K562 (cell line): ENCODE data around the gene FBLN2. TPM values are rescaled to one million over a fixed set of nuclear protein-coding genes. Genes with fewer than 3 reads are reported as not detected.

Experiments
- ATAC-seq: fragments of 200-7000 bp; cut with Tn5 transposase; 3 replicates; pipeline ENCODE4 v1.9.1; 2020; ENCODE audit warnings: moderate library complexity
- BruUV-seq: library from RNA; stranded (reverse); fragments of 400-500 nt; replicated peaks from 2 replicates; lab custom pipeline; 2021; lab: Mats Ljungman, UMichigan
- CTCF ChIA-PET: fragments of 300-600 bp; formaldehyde crosslinking; extraction: SDS; loops from one replicate; lab custom pipeline; 2021; ENCODE audit warnings: low intra/inter-chr PET ratio; lab: Yijun Ruan, JAX
- POLR2A ChIA-PET: fragments of 300-600, 350-650 bp; sonication (Branson Sonifier 250); formaldehyde crosslinking; extraction: SDS; loops from one replicate; lab custom pipeline; 2021; ENCODE audit warnings: antibody characterized with exemption, inconsistent platforms; lab: Yijun Ruan, JAX
- DNase-seq, 4 experiments: peaks; one replicate each; pipeline versions ENCODE4 v3.0.0 to v3.0.0-alpha.2; 2011 to 2018; ENCODE audit warnings: low spot score in 3 of 4, mixed read lengths in 3 of 4; ENCODE audit errors: extremely low read depth in 1 of 4
- FAIRE-seq: peaks from 2 replicates; lab custom pipeline; 2011; peaks lifted over from hg19 to GRCh38; lab: Jason Lieb, UNC
- H2AFZ ChIP-seq: 2 replicates; pipeline ENCODE4 v1.6.0; 2011; ENCODE audit warnings: low read depth, low read length, control low read depth, inconsistent platforms
- H3K27ac ChIP-seq: fragments of 200-600 bp; 3 replicates; pipeline ENCODE4 v1.8.0; 2011; ENCODE audit warnings: low read depth, mild to moderate bottlenecking, control low read depth, inconsistent platforms, low read length, moderate library complexity, mixed read lengths; ENCODE audit errors: extremely low read depth
- H3K27me3 ChIP-seq, 2 experiments: fragments of 300-600 bp in 1 of 2; 2 replicates in 1 of 2; 3 replicates in 1 of 2; pipeline versions ENCODE4 v1.6.0 to v1.8.0; 2011; ENCODE audit warnings: inconsistent platforms in 2 of 2, low read length in 2 of 2, mild to moderate bottlenecking in 1 of 2, mixed read lengths in 1 of 2, moderate library complexity in 1 of 2; ENCODE audit not compliant: control insufficient read depth in 2 of 2, insufficient read depth in 2 of 2
- H3K36me3 ChIP-seq: fragments of 300-600 bp; 3 replicates; pipeline ENCODE4 v1.8.0; 2011; ENCODE audit warnings: mild to moderate bottlenecking, low read length, inconsistent platforms; ENCODE audit not compliant: control insufficient read depth, insufficient read depth
- H3K4me1 ChIP-seq, 2 experiments: fragments of 200-600 bp in 1 of 2; replicated peaks in 1 of 2; 2 replicates in 1 of 2; 3 replicates in 1 of 2; pipeline versions ENCODE4 v1.5.1 to v1.8.0; 2011; ENCODE audit warnings: inconsistent platforms in 2 of 2, low read length in 2 of 2, mild to moderate bottlenecking in 1 of 2, mixed read lengths in 1 of 2, moderate library complexity in 1 of 2; ENCODE audit not compliant: control insufficient read depth in 2 of 2, insufficient read depth in 2 of 2
- H3K4me2 ChIP-seq: 2 replicates; pipeline ENCODE4 v1.6.1; 2011; ENCODE audit warnings: low read length, control low read depth, inconsistent platforms, mixed read lengths; ENCODE audit not compliant: insufficient read depth
- H3K4me3 ChIP-seq: fragments of 200-600 bp; sonication (generic), shearing (Covaris generic); 2 replicates; pipeline ENCODE4 v1.5.1; 2016; ENCODE audit warnings: control low read depth, inconsistent platforms
- H3K79me2 ChIP-seq: fragments of 200-600 bp; 3 replicates; pipeline ENCODE4 v1.8.0; 2011; ENCODE audit warnings: low read length, inconsistent platforms; ENCODE audit not compliant: control insufficient read depth, insufficient read depth
- H3K9ac ChIP-seq, 2 experiments: 2 replicates each; pipeline versions ENCODE4 v1.6.0 to v1.6.1; 2011; ENCODE audit warnings: low read depth in 2 of 2, low read length in 2 of 2, control low read depth in 1 of 2, inconsistent platforms in 1 of 2, mild to moderate bottlenecking in 1 of 2, mixed read lengths in 1 of 2; ENCODE audit not compliant: insufficient read depth in 1 of 2
- H3K9me1 ChIP-seq: one replicate; pipeline ENCODE4 v1.6.0; 2011; ENCODE audit warnings: inconsistent platforms, mild to moderate bottlenecking, low read length, moderate library complexity; ENCODE audit not compliant: control insufficient read depth, insufficient read depth
- H3K9me3 ChIP-seq: replicated peaks from 2 replicates; pipeline ENCODE4 v1.5.1; 2011; ENCODE audit warnings: low read depth, low read length, inconsistent platforms; ENCODE audit not compliant: control insufficient read depth, insufficient read depth
- H4K20me1 ChIP-seq: replicated peaks from 2 replicates; pipeline ENCODE4 v1.6.1; 2011; ENCODE audit warnings: low read length, inconsistent platforms, mixed read lengths; ENCODE audit not compliant: control insufficient read depth, insufficient read depth
- BRF2 ChIP-seq: IDR thresholded peaks from 3 replicates; pipeline ENCODE4 v1.6.1; 2011; ENCODE audit warnings: borderline replicate concordance, mild to moderate bottlenecking; ENCODE audit not compliant: insufficient read length, insufficient read depth
- DIDO1 ChIP-seq: fragments of 450-650 bp; IDR thresholded peaks from 2 replicates; pipeline ENCODE4 v1.6.1; 2016; ENCODE audit warnings: low read depth, missing biosample characterization, missing genetic modification characterization
- MAZ ChIP-seq, 2 experiments: fragments of 450-650 bp in 1 of 2; sonication (generic) in 1 of 2; formaldehyde crosslinking; IDR thresholded peaks in 1 of 2; conservative IDR thresholded peaks in 1 of 2; 2 replicates each; pipeline versions ENCODE4 v1.4.0 to v1.5.0; 2020; ENCODE audit warnings: mild to moderate bottlenecking in 1 of 2, missing genetic modification reagents in 1 of 2
- MBD2 ChIP-seq: sonication (generic); IDR thresholded peaks from 2 replicates; pipeline ENCODE4 v1.6.1; 2016; ENCODE audit warnings: low read depth, borderline replicate concordance
- POLR2AphosphoS5 ChIP-seq: IDR thresholded peaks from 2 replicates; pipeline ENCODE4 v1.6.1; 2011; ENCODE audit warnings: mild to moderate bottlenecking, low read depth, low read length, moderate library complexity; ENCODE audit not compliant: control insufficient read depth, insufficient read depth
- PRMT5 ChIP-seq: sonication (generic); formaldehyde crosslinking; IDR thresholded peaks from 2 replicates; pipeline ENCODE4 v1.5.0; 2020; ENCODE audit warnings: missing genetic modification reagents
- RBM25 ChIP-seq: fragments of 200-400 bp; formaldehyde crosslinking; IDR thresholded peaks from 2 replicates; pipeline ENCODE4 v1.6.1; 2018; ENCODE audit warnings: low read length, low read depth, moderate library complexity; ENCODE audit not compliant: severe bottlenecking
- SNRNP70 ChIP-seq: fragments of 200-400 bp; formaldehyde crosslinking; optimal IDR thresholded peaks from 2 replicates; pipeline ENCODE3; 2017; ENCODE audit warnings: low read depth, low read length
- STAT6 ChIP-seq: sonication (generic); formaldehyde crosslinking; IDR thresholded peaks from 2 replicates; pipeline ENCODE4 v1.8.1; 2023; ENCODE audit warnings: mild to moderate bottlenecking, missing genetic modification reagents
- TFE3 ChIP-seq: fragments of 450-650 bp; formaldehyde crosslinking; IDR thresholded peaks from 2 replicates; pipeline ENCODE4 v1.4.0; 2020; ENCODE audit warnings: mild to moderate bottlenecking, mixed read lengths
- USF1 ChIP-seq: sonication (generic); formaldehyde crosslinking; IDR thresholded peaks from 2 replicates; pipeline ENCODE4 v1.9.0; 2022; ENCODE audit warnings: mild to moderate bottlenecking, missing genetic modification reagents
- ZNF212 ChIP-seq: fragments of 450-650 bp; formaldehyde crosslinking; IDR thresholded peaks from 2 replicates; pipeline ENCODE4 v1.4.0; 2020; ENCODE audit warnings: mild to moderate bottlenecking
- ZNF239 ChIP-seq: fragments of 250-450 bp; sonication (Bioruptor Pico); IDR thresholded peaks from 2 replicates; pipeline ENCODE4 v1.4.0; 2020; ENCODE audit warnings: mild to moderate bottlenecking
- ZNF589 ChIP-seq: fragments of 200-800 bp; sonication (Bioruptor generic); IDR thresholded peaks from 2 replicates; pipeline ENCODE4 v1.6.1; 2016; ENCODE audit warnings: low read depth, missing genetic modification characterization, missing compliant biosample characterization
- ZNF695 ChIP-seq: fragments of 450-650 bp; formaldehyde crosslinking; IDR thresholded peaks from 2 replicates; pipeline ENCODE4 v1.4.0; 2020; ENCODE audit warnings: mild to moderate bottlenecking, moderate library complexity
- WGBS: fragments of 100-300 bp; shearing (Covaris generic); methylation state at CpG from one replicate; pipeline ENCODE4 v1.1.6; 2016; ENCODE audit warnings: low coverage, mixed read lengths; ENCODE audit not compliant: insufficient coverage; ENCODE audit errors: missing lambda C conversion rate; 5-methylcytosine and 5-hydroxymethylcytosine counted together
- in situ Hi-C: fragments of 300-500 bp; cut with MboI; formaldehyde crosslinking; loops from 4 replicates; pipeline ENCODE4 v1.15.0; 2018; ENCODE audit warnings: inconsistent platforms, mixed read lengths
- intact Hi-C: fragments of 100-400 bp; cut with micrococcal nuclease; formaldehyde crosslinking; loops from 2 replicates; pipeline ENCODE4 v1.14.2; 2022
- polyA plus RNA-seq, 8 experiments: library from polyadenylated mRNA; depleted of rRNA in 4 of 8; stranded (reverse) in 5 of 8; unstranded in 3 of 8; fragments of >200 nt; fragmentation: Nextera tagmentation in 2 of 8; fragmentation: Illumina TruSeq in 1 of 8; extraction: Ambion mirVana in 2 of 8; extraction: Trizol in 1 of 8; gene quantifications; 2 replicates each; pipeline versions ENCODE4 v1.2.1 to v1.2.3, GENCODE V29; 2011 to 2014; ENCODE audit warnings: inconsistent platforms in 1 of 8, missing spikeins in 1 of 8
- total RNA-seq, 7 experiments: library from RNA; depleted of rRNA in 6 of 7; stranded (reverse); fragments of >200 nt in 6 of 7; fragmentation: Illumina TruSeq in 2 of 7; extraction: Trizol in 2 of 7; gene quantifications; 2 replicates each; pipeline versions ENCODE4 v1.2.1 to v1.2.3, GENCODE V29; 2011 to 2021; ENCODE audit warnings: low replicate concordance in 1 of 7

FBLN2 gene
- total and polyA plus RNA-seq, 9 of the 15 experiments (the other 6 are each of a cell fraction or from before 2014, with no cell fraction given): 0.03 to 0.10 (median 0.04) TPM; not detected in 6

GRCh38 chr3:13513051-13513912 lies 35.6 kb upstream of the FBLN2 start:
- Histone ChIP-seq H3K79me2 (no peaks in the 10 kb centered on the region), H3K4me2 (no peak overlapping the region), H3K4me3 (no peak overlapping the region), H2AFZ (no peak overlapping the region), H4K20me1 (peaks cover 20% of the 10 kb centered on the region; the same call in 1 of the 2 replicates), H3K27me3 (peaks cover 63 to 71% of the 10 kb centered on the region in 2 experiments), H3K9me1 (no peaks in the 10 kb centered on the region), H3K4me1 (peaks cover 0 to 16% of the 10 kb centered on the region in 2 experiments; a peak in 2 of 5 replicates), H3K36me3 (no peaks in the 10 kb centered on the region), H3K9me3 (no peaks in the 10 kb centered on the region), H3K9ac (no peak overlapping the region; a peak in 1 of 4 replicates), H3K27ac (no peak overlapping the region)
- in situ Hi-C loops (no loop called here), intact Hi-C loops (no loop called here)
- FAIRE-seq (no peak), DNase-seq (no peak), ATAC-seq (no peak)
- BruUV-seq: no TSS peak
- POLR2A ChIA-PET: interaction anchor here (2.1 kb wide), 1 partner anchor 165 kb away, joined by 7 read pairs; no protein-coding TSS in a partner anchor
- CTCF ChIA-PET: no interaction called here
- 18% methylated on average over 20 of the region's 20 CpGs for WGBS
- no peak for TF ChIP-seq STAT6 (CRISPR knock-in tag)
- no peak for TF ChIP-seq ZNF239 (CRISPR knock-in tag)
- no peak for TF ChIP-seq PRMT5 (CRISPR knock-in tag)
- TF ChIP-seq RBM25: no peak
- TF ChIP-seq USF1 (CRISPR knock-in tag): 0 out of 2 replicates have a peak, but pooled peaks have one; percentile 25
- no peak for TF ChIP-seq ZNF212 (CRISPR knock-in tag)
- TF ChIP-seq DIDO1 (tag): no peak
- no peak for TF ChIP-seq BRF2
- TF ChIP-seq TFE3 (CRISPR knock-in tag): peak; percentile 38; the same call in 1 of the 2 replicates
- TF ChIP-seq ZNF695 (CRISPR knock-in tag): no peak
- no peak for TF ChIP-seq ZNF589 (CRISPR knock-in tag)
- no peak for TF ChIP-seq MBD2
- TF ChIP-seq MAZ (CRISPR knock-in tag; conservative IDR thresholded peaks at IDR 0.05 in 1 of 2, IDR thresholded peaks at IDR 0.05 in 1 of 2): no peak
- TF ChIP-seq POLR2AphosphoS5: no peak
- no peak for TF ChIP-seq SNRNP70
